ENCODE results near the gene NGB. TPM values are rescaled to one million over a fixed set of nuclear protein-coding genes. Genes with fewer than 3 reads are reported as not detected.

NGB gene
- total RNA-seq, 1 experiment from 2014 or later: not detected

GRCh38 chr14:77309131-77309530 lies 38.1 kb upstream of the NGB start:
- TF ChIP-seq CTCF (IDR thresholded peaks at IDR 0.05; ENCODE audit: unreplicated experiment): no peak
- BruUV-seq (replicated peaks): no TSS peak
- intact Hi-C loops (cut with micrococcal nuclease; ENCODE audit: unreplicated experiment): no loop called here
- H3K4me1 Mint-ChIP-seq (ENCODE audit: low read depth, unreplicated experiment): peaks cover 23% of the 10 kb centered on the region
- DNase-seq: no peak
- CTCF ChIA-PET: no interaction called here
- no peaks in the 10 kb centered on the region for H3K9me3 Mint-ChIP-seq (ENCODE audit: low read depth, unreplicated experiment)
- no peaks in the 10 kb centered on the region for H3K27me3 Mint-ChIP-seq (ENCODE audit: unreplicated experiment)
- no peaks in the 10 kb centered on the region for H3K36me3 Mint-ChIP-seq (ENCODE audit: insufficient read depth, unreplicated experiment)
- no peak overlapping the region for H3K4me3 Mint-ChIP-seq (ENCODE audit: low read depth, unreplicated experiment)
- no peak overlapping the region for H3K27ac Mint-ChIP-seq (ENCODE audit: unreplicated experiment)

GRCh38 chr14:77306851-77307496 lies 36.0 kb upstream of the NGB start:
- H3K36me3 Mint-ChIP-seq (ENCODE audit: insufficient read depth, unreplicated experiment): peaks cover 6% of the 10 kb centered on the region
- CTCF ChIA-PET: interaction anchor here (1.1 to 1.5 kb wide), 2 partner anchors 9 to 14 kb away, joined by 4 to 12 read pairs; partner anchors contain the start of genes GSTZ1 and POMT2

GRCh38 chr14:77306416-77306815 lies 35.4 kb upstream of the NGB start:
- H3K36me3 Mint-ChIP-seq (ENCODE audit: insufficient read depth, unreplicated experiment): peaks cover 6% of the 10 kb centered on the region
- H3K4me1 Mint-ChIP-seq (ENCODE audit: low read depth, unreplicated experiment): peaks cover 36% of the 10 kb centered on the region
- H3K27me3 Mint-ChIP-seq (ENCODE audit: unreplicated experiment): no peaks in the 10 kb centered on the region
- intact Hi-C loops (cut with micrococcal nuclease; ENCODE audit: unreplicated experiment): no loop called here
- CTCF ChIA-PET: interaction anchor here (1.1 to 1.5 kb wide), 2 partner anchors 9 to 14 kb away, joined by 4 to 12 read pairs; partner anchors contain the start of genes GSTZ1 and POMT2
- TF ChIP-seq CTCF (IDR thresholded peaks at IDR 0.05; ENCODE audit: unreplicated experiment): no peak
- H3K4me3 Mint-ChIP-seq (ENCODE audit: low read depth, unreplicated experiment): no peak overlapping the region
- no peak overlapping the region for H3K27ac Mint-ChIP-seq (ENCODE audit: unreplicated experiment)
- BruUV-seq (replicated peaks): no TSS peak
- DNase-seq: no peak
- H3K9me3 Mint-ChIP-seq (ENCODE audit: low read depth, unreplicated experiment): no peaks in the 10 kb centered on the region

More at GRCh38 chr14:77306851-77307496, 36.0 kb upstream of the NGB start:
- TF ChIP-seq CTCF (IDR thresholded peaks at IDR 0.05; ENCODE audit: unreplicated experiment): no peak
- intact Hi-C loops (cut with micrococcal nuclease; ENCODE audit: unreplicated experiment): no loop called here
- Mint-ChIP-seq H3K27ac (ENCODE audit: unreplicated experiment) (no peak overlapping the region), H3K4me1 (ENCODE audit: low read depth, unreplicated experiment) (peaks cover 36% of the 10 kb centered on the region), H3K27me3 (ENCODE audit: unreplicated experiment) (no peaks in the 10 kb centered on the region), H3K9me3 (ENCODE audit: low read depth, unreplicated experiment) (no peaks in the 10 kb centered on the region), H3K4me3 (ENCODE audit: low read depth, unreplicated experiment) (no peak overlapping the region)
- DNase-seq: no peak
- no TSS peak for BruUV-seq (replicated peaks)

GRCh38 chr14:77305696-77306095 lies 34.7 kb upstream of the NGB start:
- intact Hi-C loops (cut with micrococcal nuclease; ENCODE audit: unreplicated experiment): no loop called here
- Mint-ChIP-seq H3K27ac (ENCODE audit: unreplicated experiment) (no peak overlapping the region), H3K9me3 (ENCODE audit: low read depth, unreplicated experiment) (no peaks in the 10 kb centered on the region), H3K4me1 (ENCODE audit: low read depth, unreplicated experiment) (peaks cover 36% of the 10 kb centered on the region), H3K4me3 (ENCODE audit: low read depth, unreplicated experiment) (no peak overlapping the region), H3K36me3 (ENCODE audit: insufficient read depth, unreplicated experiment) (peaks cover 6% of the 10 kb centered on the region), H3K27me3 (ENCODE audit: unreplicated experiment) (no peaks in the 10 kb centered on the region)
- no peak for DNase-seq
- CTCF ChIA-PET: interaction anchor here (0.6 kb wide), 1 partner anchor 15 kb away, joined by 10 read pairs; the partner anchor contains the start of genes GSTZ1 and POMT2
- no peak for TF ChIP-seq CTCF (IDR thresholded peaks at IDR 0.05; ENCODE audit: unreplicated experiment)
- BruUV-seq (replicated peaks): no TSS peak

Data from Calu3 (cell line).